Body of pancreas (tissue), 4 donors: ENCODE data around the gene C4B.

ENCODE experiments used
- CTCF ChIP-seq, 7 experiments: fragments of 450-650 bp in 4 of 7; fragments of 200-600 bp in 3 of 7; sonication (generic) in 3 of 7; IDR thresholded peaks; one replicate each; pipeline ENCODE4 v1.5.1; 2016 to 2019; ENCODE audit warnings: antibody characterized with exemption in 7 of 7
- POLR2A ChIP-seq, 3 donors: fragments of 450-650 bp; IDR thresholded peaks; one replicate each; pipeline ENCODE4 v1.6.1; 2016; ENCODE audit warnings: antibody characterized with exemption in 3 of 3, mild to moderate bottlenecking in 2 of 3

GRCh38 chr6:32045811-32046449 is 31.3 kb downstream of the C4B start:
- TF ChIP-seq CTCF (IDR thresholded peaks at IDR 0.05) (no peak), POLR2A (IDR thresholded peaks at IDR 0.05) (no peak)
